NCI-H526 treated with DMSO at 0.1 percent for 48 hours (cell line): ENCODE results near the gene IL17A.
A peak's percentile ranks its signal among the peaks of the same experiment; 100 is the strongest.

ENCODE experiments used
- DNase-seq: peaks from one replicate; lab custom pipeline; 2025; lab: John Stamatoyannopoulos, UW

IL17A gene

GRCh38 chr6:52216932-52217575, 30.9 kb downstream of the IL17A start:
- no peak for DNase-seq

- no peak for DNase-seq
Observed at GRCh38 chr6:52217761-52218160, 31.6 kb downstream of the IL17A start.

- no peak for DNase-seq
Observed at GRCh38 chr6:52221302-52221701, 35.1 kb downstream of the IL17A start.

- DNase-seq = no peak
Observed at GRCh38 chr6:52227495-52227894, 41.3 kb downstream of the IL17A start.

- DNase-seq = no peak
Observed at GRCh38 chr6:52230685-52231084, 44.5 kb downstream of the IL17A start.

- DNase-seq = no peak
Observed at GRCh38 chr6:52231406-52232127, 45.4 kb downstream of the IL17A start.

- DNase-seq = no peak
Observed at GRCh38 chr6:52233005-52233404, 46.8 kb downstream of the IL17A start.

- peak; percentile 26 for DNase-seq
Observed at GRCh38 chr6:52233975-52234823, 48.0 kb downstream of the IL17A start.
